ENCODE data around the gene OSBPL10. TPM values are rescaled to one million over a fixed set of nuclear protein-coding genes. Genes with fewer than 3 reads are reported as not detected.

The OSBPL10 gene
- total RNA-seq, 2 experiments from 2014 or later, result 0.26 to 2.3 TPM

Other genes starting within 250 kb of the OSBPL10 start
- not detected for gene ZNF860, start 488 bp upstream of the OSBPL10 start, total RNA-seq
- 10 to 100 TPM; 20.7 to 26.8 TPM for gene GPD1L, start 125.4 kb upstream of the OSBPL10 start, total RNA-seq